PFSK-1 (cell line): ENCODE results near the gene DISP2.

ENCODE experiments used
- FOXP2 ChIP-seq: optimal IDR thresholded peaks from 2 replicates; pipeline ENCODE3; 2011; ENCODE audit warnings: borderline replicate concordance, control low read depth, inconsistent platforms; ENCODE audit not compliant: insufficient read depth; ENCODE audit errors: extremely low read length, extremely low read depth
- POLR2AphosphoS5 ChIP-seq: IDR thresholded peaks from 2 replicates; pipeline ENCODE4 v1.6.1; 2012; ENCODE audit warnings: low read depth, mild to moderate bottlenecking, control low read depth, low read length, moderate library complexity
- REST ChIP-seq, 2 experiments: IDR thresholded peaks; 2 replicates each; pipeline versions ENCODE4 v1.6.1 to v1.8.0; 2011 to 2012; ENCODE audit warnings: low read depth in 2 of 2, low read length in 2 of 2, control low read depth in 1 of 2, inconsistent platforms in 1 of 2, mild to moderate bottlenecking in 1 of 2, moderate library complexity in 1 of 2; ENCODE audit not compliant: insufficient read depth in 1 of 2
- SIN3A ChIP-seq: IDR thresholded peaks from 2 replicates; pipeline ENCODE4 v1.6.1; 2012; ENCODE audit warnings: mild to moderate bottlenecking, low read length, moderate library complexity, borderline replicate concordance; ENCODE audit not compliant: insufficient read depth
- TAF1 ChIP-seq: IDR thresholded peaks from 2 replicates; pipeline ENCODE4 v1.6.1; 2012; ENCODE audit warnings: low read length, control low read depth, borderline replicate concordance; ENCODE audit not compliant: insufficient read depth

The DISP2 gene

GRCh38 chr15:40313531-40314398 lies 44.3 kb upstream of the DISP2 start:
- TF ChIP-seq SIN3A = no peak
- no peak for TF ChIP-seq POLR2AphosphoS5
- no peak for TF ChIP-seq TAF1
- no peak for TF ChIP-seq FOXP2
- TF ChIP-seq REST (IDR thresholded peaks at IDR 0.05; ENCODE audit: insufficient read depth in 1 of 2, low read depth in 2 of 2, low read length in 2 of 2) = no peak

GRCh38 chr15:40314723-40315276 lies 43.2 kb upstream of the DISP2 start:
- TF ChIP-seq TAF1 (no peak), SIN3A (no peak), FOXP2 (no peak), REST (IDR thresholded peaks at IDR 0.05; ENCODE audit: insufficient read depth in 1 of 2, low read depth in 2 of 2, low read length in 2 of 2) (no peak), POLR2AphosphoS5 (no peak)

- TF ChIP-seq POLR2AphosphoS5 = no peak
- TF ChIP-seq TAF1 = no peak
- no peak for TF ChIP-seq REST (IDR thresholded peaks at IDR 0.05; ENCODE audit: insufficient read depth in 1 of 2, low read depth in 2 of 2, low read length in 2 of 2)
- TF ChIP-seq FOXP2 = no peak
- TF ChIP-seq SIN3A = no peak
Measured at GRCh38 chr15:40316931-40317330, 41.1 kb upstream of the DISP2 start.

- TF ChIP-seq POLR2AphosphoS5 (no peak), TAF1 (no peak), SIN3A (no peak), REST (IDR thresholded peaks at IDR 0.05; ENCODE audit: insufficient read depth in 1 of 2, low read depth in 2 of 2, low read length in 2 of 2) (no peak), FOXP2 (no peak)
Measured at GRCh38 chr15:40317580-40317979, 40.4 kb upstream of the DISP2 start.
